ENCODE results near the gene PLXDC2. TPM values are rescaled to one million over a fixed set of nuclear protein-coding genes. Genes with fewer than 3 reads are reported as not detected.

The PLXDC2 gene
- total RNA-seq, 1 experiment from 2014 or later = 0.69 TPM

DNA sequence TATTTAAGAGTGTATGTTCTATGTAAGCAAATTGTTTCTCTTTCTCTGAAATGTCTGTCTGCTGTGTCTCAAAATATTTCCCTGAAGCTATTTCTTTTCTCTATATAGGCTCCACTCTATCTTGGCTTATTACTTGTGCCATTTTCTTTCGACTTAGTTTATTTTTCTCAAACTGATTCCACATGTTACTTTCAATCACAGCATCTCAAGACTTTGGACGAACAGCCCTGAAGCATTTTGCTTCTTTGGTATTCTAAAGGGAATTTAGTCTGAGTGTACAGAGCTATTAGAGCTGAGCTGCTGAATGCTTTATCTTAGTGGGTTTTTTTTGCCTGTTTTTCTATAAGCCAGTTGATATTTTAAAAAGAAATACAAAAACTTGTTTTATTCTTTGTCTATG lies 95.7 kb downstream of the PLXDC2 start:
- DNase-seq (ENCODE audit: low read depth) = no peak

DNA sequence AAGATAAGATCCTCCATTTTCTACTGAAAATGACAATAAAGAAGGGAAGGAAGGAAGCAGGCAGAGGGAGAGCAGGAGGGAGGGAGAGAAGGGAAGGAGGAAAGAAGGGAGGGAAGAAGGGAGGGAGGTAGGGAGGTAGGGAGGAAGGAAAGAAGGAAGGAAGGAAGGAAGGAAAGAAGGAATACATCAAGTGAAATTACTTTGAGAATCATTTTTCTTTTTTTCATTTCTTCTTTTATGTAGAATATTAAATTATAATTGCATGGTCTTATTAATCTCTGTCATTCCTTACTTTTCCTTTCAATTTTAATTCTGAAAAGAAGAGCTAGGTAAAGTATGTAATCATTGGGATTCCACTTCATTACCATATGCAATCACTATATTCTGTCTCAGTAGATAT lies 97.8 kb downstream of the PLXDC2 start:
- DNase-seq (ENCODE audit: low read depth) = no peak

DNA sequence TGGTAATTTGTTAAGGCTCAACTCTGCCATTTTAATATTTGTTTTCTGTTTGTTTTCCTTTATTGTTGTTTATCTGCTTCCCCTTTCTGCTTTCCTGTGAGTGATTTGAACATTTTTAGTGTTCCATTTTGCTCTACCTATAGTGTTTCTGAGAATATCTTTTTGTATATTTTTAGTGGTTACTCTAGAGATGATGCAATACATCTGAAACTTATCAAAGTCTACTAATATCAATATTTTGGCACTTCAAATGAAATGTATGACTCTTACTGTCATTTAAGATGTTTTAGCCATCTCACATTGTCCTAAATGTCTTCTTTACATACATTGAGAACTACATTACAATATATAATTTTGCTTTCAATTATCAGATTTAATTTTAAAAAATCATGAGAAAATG lies 98.9 kb downstream of the PLXDC2 start:
- no peak for DNase-seq (ENCODE audit: low read depth)

DNA sequence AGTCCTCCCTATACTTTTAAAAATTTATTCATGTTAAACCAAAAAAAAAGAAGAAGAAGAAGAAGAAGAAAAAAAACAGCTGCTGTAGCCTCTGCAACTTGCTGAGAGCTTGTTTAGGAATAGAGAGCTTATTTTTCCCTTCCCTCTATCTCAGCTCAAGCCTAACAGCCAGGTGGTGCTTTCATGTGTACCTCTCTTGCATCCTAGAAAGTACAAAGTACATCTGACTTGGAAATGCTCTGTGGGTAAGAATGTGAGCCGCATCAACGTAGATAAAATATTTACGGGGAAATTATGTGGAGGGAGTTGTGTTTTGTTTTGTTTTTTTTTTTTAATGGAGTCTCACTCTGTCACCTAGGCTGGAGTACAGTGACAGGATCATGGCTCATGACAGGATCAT lies 99.6 kb downstream of the PLXDC2 start:
- DNase-seq (ENCODE audit: low read depth) = no peak

DNA sequence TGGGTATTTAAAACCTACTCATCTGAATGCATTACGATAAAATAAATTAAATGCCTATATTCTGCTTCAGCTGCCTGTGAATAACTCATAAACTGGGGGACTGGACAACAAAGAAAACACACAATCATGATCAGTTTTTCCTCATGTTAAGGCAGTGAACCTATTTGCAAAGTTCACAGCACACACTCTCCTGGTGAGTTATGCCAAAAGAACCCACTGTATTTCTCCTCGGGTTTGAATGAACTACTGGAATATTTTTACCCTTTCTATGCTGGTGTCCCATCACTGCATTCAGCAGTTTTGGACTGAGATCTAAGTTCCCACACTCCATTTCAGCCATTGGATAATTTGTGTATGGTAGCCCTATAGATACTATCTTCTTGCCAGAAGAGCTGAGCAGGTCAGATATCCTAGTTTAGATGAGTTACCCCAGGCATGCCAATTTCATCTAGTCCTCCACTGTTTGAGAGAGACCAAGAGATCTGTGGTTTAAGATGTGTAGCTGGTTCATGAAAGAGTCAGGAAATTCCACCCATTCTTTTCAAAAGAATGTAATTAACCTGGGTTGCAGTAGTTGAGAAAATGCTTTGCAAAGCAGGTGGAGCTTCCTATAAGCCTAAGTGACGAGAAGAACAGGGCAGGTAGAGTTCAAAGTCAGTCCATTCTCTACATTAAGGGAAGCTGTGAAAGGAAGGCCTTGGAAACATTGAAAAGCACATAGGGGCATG lies 101.7 kb downstream of the PLXDC2 start:
- DNase-seq (ENCODE audit: low read depth) = no peak

DNA sequence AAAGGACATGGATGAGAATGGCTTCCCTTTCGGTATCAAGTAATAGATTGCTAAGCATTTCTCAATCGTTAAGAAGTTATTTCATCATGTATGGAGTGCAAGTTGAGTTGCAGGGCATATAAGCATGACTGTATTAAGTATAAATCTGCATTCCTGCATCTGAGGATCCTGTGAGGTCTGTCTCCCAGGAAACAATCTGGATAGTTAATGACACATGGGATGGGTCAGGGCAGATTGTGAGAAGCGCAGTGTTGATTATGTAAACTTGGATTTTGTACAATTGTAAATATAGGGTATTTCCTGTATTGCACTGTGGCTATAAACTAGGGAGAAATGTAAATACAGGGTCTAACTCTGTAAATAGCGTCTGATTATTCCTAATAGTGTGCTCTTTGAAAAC lies 102.6 kb downstream of the PLXDC2 start:
- no peak for DNase-seq (ENCODE audit: low read depth)

DNA sequence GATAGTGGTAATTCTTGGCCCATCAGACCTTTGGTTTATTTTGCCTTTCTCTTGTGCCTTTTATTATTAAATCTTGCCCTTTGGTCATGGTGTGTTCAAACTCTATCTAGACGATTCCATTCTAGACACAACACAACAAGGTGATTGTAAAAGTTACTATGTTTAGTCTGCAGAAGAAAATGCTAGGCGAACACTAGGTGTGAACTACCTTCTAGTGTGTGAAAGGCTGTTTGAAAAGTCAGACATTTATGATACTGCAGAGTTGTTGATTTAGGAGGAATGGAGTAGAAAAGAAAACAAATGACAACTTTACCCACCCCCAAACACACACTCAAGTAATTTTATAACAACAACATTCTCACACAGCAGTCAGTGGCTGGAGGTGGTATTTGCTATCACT lies 103.4 kb downstream of the PLXDC2 start:
- no peak for DNase-seq (ENCODE audit: low read depth)

DNA sequence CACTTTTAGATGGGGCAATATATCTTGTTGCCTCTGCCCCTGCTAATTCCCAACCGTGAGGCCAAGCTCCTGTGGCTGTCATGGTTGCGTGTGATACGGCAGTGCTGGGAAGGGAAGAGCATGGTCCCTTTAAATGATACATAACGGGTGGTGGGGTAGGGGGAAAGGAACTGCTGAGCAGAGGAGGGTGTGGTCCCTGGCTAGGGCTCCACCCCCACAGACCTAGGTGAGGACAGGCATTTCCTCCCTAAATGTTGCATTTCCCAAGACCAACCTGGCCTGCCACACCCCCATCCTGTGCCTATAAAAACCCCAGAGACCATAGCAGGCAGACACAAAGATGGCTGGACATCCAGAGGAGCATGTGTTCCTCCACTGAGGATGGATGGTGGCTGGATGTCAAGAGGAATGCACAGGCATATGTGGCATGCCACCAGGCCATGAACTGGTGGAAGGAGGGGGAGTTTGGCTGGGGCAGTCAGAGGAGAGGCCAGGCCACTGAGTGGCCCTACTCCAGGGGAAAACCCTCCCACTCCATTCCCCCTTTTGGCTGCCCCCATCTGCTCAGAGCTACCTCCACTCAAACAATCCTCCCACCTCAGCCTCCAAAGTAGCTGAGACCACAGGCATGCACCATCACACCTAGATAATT lies 104.0 kb downstream of the PLXDC2 start:
- DNase-seq (ENCODE audit: low read depth) = no peak

DNA sequence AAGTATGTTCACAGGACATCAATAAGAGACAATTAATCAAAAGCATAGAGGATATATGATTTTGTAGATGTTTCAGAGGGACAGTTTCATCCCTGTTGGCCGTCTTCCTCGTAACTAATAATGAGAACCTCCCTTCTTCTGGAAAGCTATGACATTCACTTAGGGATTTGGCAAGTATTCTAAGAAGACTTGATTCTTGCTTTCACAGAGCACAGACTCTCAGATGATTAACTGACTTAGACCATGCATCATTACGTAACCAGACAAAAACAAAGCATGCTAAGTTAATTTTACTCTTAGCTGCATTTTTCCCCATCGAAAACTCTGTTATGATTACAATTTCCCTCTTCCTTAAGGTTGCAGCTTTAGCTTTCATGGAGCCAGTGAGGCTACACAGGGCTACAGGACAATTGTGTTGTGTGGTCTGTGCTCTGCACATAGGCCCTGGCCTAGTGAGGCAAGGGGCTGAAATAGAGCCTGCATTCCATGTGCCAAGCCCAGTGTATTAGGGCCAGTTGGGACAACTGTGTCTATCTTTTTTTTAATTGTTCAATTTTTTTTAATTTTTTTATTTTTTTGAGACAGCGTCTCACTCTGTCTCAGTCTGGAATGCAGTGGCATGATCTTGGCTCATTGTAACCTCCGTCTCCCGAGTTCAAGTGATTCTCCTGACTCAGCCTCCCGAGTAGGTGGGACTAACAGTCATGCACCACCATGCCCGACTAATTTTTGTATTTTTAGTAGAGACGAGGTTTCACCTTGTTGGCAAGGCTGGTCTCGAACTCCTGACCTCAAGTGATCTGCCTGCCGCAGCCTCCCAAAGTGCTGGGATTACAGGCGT lies 105.3 kb downstream of the PLXDC2 start:
- no peak for DNase-seq (ENCODE audit: low read depth)

- peak; percentile 5 for DNase-seq (ENCODE audit: low read depth)
Measured at GRCh38 chr10:19922236-19922963, 106.2 kb downstream of the PLXDC2 start.

- no peak for DNase-seq (ENCODE audit: low read depth)
Measured at GRCh38 chr10:19925064-19925463, 108.8 kb downstream of the PLXDC2 start.

DNA sequence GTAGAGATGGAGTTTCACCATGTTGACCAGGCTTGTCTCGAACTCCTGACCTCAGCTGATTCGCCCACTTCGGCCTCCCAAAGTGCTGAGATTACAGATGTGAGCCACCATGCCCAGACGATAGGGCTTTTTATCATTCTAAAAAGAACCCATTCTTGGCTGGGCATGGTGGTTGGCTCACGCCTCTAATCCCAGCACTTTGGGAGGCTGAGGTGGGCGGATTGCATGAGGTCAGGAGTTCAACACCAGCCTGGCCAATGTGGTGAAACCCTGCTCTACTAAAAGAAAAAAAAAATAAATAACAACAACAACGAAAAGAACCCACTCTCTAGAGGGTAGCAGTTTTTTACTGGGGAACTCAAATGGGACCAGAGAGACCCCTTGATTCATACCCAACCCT lies 112.7 kb downstream of the PLXDC2 start:
- no peak for DNase-seq (ENCODE audit: low read depth)

DNA sequence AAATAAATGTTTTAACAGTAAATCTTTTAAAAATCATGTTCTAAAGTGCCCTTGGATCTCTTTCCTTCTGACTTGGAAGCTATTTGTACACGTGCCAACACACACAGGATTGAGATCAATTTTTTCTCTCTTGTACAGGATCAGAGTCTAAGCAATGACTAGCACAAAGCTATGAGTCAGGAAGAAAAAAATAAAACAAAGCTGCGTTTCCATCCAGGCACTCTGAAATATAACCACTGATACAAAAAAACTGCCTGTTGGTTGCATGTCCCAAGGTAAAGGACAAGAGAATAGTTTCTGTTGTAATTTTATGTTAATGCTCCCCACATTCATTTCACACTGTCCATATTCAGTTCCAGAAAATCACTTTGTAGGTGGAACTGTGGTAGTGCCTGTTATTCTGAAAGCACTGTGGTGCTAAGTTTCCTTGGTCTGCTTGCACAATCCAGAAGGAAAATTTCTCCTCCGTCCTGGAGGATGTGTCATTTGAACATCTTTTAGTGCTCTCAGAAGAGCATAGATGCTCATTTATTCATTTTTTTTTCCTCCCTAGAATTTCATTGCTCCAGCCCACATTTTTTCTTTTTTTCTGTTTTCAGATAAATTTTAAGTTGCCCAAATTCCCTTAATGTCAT lies 113.4 kb downstream of the PLXDC2 start:
- DNase-seq (ENCODE audit: low read depth) = peak; percentile 3

DNA sequence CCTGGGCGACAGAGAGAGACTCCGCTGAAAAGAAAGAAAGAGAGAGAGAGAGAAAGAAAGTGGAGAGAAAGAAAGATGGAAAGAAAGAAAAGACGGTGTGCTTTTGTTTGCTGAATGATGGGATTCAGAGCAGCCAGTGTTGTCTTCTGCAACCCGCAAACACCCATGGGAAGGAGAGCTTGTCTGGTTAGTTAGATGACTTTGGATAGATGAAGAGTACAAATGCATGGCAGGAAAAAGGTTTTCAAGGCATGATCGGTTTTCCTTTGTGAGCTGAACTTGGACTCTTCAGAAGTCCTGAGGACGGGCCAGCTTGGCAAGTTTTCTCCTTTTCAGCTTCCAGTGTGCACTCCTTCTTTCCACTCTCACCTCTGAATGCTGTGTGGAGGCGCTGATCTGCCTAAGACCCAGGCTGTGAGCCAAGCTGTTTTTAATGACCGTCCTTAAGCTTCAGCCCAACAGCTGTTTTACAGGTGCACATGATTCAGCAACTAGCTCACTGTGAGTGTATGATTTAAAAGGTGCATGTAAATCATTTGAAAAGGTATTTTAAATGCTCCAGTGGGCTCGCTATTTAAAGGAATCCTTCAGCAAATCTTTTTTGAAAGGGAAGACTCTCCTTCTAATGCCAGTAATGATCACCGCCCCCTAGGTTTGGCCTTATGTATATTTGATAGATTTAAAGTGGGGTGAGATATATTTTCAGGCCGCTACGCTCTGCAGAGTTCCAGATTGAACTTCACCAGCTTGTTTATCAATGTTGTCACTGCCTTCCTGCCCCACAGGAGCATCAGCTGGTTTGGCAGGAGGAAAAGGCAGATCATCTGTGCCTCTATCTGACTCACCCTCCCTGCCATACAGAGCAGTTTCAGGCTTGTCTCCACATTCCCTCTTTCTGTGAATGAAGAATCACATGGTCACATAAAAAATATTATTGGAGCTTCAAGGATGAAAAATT lies 115.0 kb downstream of the PLXDC2 start:
- peak; percentile 4 for DNase-seq (ENCODE audit: low read depth)

DNA sequence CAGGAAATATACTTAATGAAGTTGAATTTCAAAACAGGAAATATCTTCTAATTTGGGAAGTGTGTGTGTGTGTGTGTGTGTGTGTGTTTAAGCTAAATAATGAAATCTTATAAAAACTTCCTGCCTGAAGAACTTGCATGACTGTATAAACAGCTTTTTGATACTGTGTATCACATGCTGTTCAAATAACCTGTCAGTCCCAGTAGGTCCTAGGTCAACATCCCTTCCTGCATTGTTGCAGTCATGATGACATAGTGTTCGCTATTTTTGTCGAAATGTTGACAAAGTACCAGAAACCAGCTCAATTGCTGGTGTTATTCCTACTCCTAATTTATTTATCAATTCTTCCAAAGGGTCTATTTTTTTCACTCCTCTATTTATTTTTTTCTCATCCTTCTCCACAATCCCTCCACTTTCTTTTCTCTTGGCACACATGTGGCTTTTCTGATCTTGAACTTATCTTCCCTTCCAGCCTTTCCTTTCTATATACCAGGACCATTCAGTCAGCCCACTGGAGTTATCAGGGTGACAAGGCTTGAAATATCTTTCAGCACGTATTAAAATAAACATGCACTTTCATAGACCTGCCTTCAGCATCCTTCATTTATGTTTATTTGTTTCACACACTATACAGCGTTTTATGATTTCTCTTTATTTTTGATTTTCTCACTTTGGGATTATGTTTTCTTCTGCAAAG lies 115.8 kb downstream of the PLXDC2 start:
- DNase-seq (ENCODE audit: low read depth) = no peak

- no peak for DNase-seq (ENCODE audit: low read depth)
Measured at GRCh38 chr10:19932806-19933371, 116.7 kb downstream of the PLXDC2 start.

DNA sequence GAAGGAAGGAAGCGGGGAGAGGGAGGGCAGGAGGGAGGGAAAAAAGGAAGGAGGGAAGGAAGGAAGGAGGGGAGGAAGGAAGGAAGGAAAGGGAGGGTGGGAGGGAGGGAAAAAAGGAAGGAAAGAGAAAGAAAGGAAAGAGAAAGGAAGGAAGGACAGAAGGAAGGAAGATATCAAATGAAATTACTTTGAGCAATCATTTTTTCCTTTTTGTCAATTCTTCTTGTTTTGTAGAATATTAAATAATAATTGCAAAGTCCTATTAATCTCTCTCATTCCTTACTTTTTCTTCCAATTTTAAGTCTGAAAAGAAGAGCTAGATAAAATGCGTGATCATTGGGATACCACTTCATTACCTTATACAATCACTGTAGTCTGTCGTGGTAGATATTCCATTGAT lies 117.5 kb downstream of the PLXDC2 start:
- no peak for DNase-seq (ENCODE audit: low read depth)

DNA sequence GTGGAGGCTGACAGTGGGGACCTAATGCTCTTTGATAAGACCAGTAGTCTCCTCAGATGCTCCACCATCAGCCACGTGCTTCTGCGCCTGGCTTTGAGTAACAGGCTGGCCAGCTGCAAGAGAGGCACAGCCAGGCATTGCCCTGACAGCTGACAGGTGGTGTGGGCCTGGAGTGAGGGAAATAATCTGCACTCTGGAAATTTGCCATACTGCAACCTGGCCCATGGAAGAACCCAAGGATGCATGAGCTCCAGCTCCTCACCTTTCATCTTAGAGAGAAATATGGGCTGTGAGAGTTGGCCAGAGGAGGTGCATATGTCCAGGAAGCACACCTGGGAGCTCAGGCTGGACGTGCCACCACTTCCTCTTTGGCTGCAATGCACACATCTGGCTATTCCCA lies 118.9 kb downstream of the PLXDC2 start:
- no peak for DNase-seq (ENCODE audit: low read depth)

DNA sequence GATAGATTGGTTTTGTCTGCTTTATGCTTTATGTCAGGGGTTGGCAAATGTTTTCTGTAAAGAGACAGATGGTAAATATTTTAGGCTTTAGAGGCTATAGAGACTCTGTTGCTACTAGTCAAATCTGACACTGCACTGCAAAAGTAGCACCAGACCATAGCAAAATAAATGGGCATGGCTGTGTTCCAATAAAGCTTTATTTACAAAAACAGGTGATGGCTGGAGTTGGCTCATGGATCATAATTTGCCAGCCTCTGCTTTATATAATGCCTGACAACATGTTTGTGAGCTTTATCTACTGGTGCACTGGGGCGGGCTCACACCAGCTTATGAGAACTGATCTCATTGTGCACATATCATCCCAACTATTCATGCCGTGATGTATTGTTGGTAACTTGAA lies 120.1 kb downstream of the PLXDC2 start:
- no peak for DNase-seq (ENCODE audit: low read depth)
